Stimulated activated CD8-positive, alpha-beta memory T cell treated with anti-CD3 and anti-CD28 coated beads, Interleukin-7, amount 100 ng/mL, for 48 hours (primary cell): Measurements from ENCODE around the gene TNNT2.

ENCODE experiments used
- DNase-seq, 2 donors: peaks; one replicate each; pipeline ENCODE4 v3.0.0-alpha.2; 2020; ENCODE audit warnings: low read depth in 1 of 2; ENCODE audit errors: extremely low read depth in 1 of 2

Gene TNNT2

GRCh38 chr1:201403359-201403758 is 25.9 kb upstream of the TNNT2 start:
- DNase-seq, result no peak

GRCh38 chr1:201401700-201402099 is 24.2 kb upstream of the TNNT2 start:
- no peak for DNase-seq

GRCh38 chr1:201400852-201401230 is 23.4 kb upstream of the TNNT2 start:
- DNase-seq, result no peak

- DNase-seq, result no peak
Measured at GRCh38 chr1:201400212-201400851, 22.9 kb upstream of the TNNT2 start.

GRCh38 chr1:201399352-201400126 is 22.1 kb upstream of the TNNT2 start:
- DNase-seq, result no peak

- DNase-seq, result no peak
Measured at GRCh38 chr1:201399018-201399351, 21.5 kb upstream of the TNNT2 start, which contains the start of gene LAD1. TSS of gene LAD1 (minus strand) at chr1:201399324. CDS start at chr1:201399306, 18 bp downstream.

GRCh38 chr1:201397675-201398074 is 20.2 kb upstream of the TNNT2 start:
- DNase-seq, result no peak

- DNase-seq, result no peak
Measured at GRCh38 chr1:201396861-201397464, 19.5 kb upstream of the TNNT2 start.

GRCh38 chr1:201395936-201396335 is 18.5 kb upstream of the TNNT2 start:
- no peak for DNase-seq

GRCh38 chr1:201394591-201394990 is 17.1 kb upstream of the TNNT2 start:
- DNase-seq, result no peak

- no peak for DNase-seq
Measured at GRCh38 chr1:201393076-201393475, 15.6 kb upstream of the TNNT2 start.

GRCh38 chr1:201391651-201392511 is 14.4 kb upstream of the TNNT2 start:
- no peak for DNase-seq

GRCh38 chr1:201391225-201391624 is 13.7 kb upstream of the TNNT2 start:
- DNase-seq, result no peak

- no peak for DNase-seq
Measured at GRCh38 chr1:201389051-201389450, 11.6 kb upstream of the TNNT2 start.

- no peak for DNase-seq
Measured at GRCh38 chr1:201386208-201386607, 8.7 kb upstream of the TNNT2 start.

GRCh38 chr1:201385299-201385891 is 7.9 kb upstream of the TNNT2 start:
- DNase-seq, result peak in 1 of 2 donors; percentile 23

GRCh38 chr1:201384406-201384782 is 6.9 kb upstream of the TNNT2 start:
- DNase-seq, result no peak

- no peak for DNase-seq
Measured at GRCh38 chr1:201383647-201384405, 6.3 kb upstream of the TNNT2 start.

- DNase-seq, result no peak
Measured at GRCh38 chr1:201381130-201381529, 3.6 kb upstream of the TNNT2 start.

GRCh38 chr1:201379733-201380242 is 2.3 kb upstream of the TNNT2 start:
- no peak for DNase-seq
